MM.1S (cell line): ENCODE data around the gene KCNJ18.
"Not testable (repeated sequence)": the region's sequence is repeated elsewhere in the genome, so short reads cannot be mapped to it uniquely, and the experiment has no call there.

Experiments used
- CTCF ChIP-seq: fragments of 300-600 bp; sonication (generic); IDR thresholded peaks from 2 replicates; pipeline ENCODE4 v1.5.1; 2016; ENCODE audit warnings: antibody characterized with exemption, low read length, mixed read lengths
- EZH2 ChIP-seq: fragments of 300-600 bp; sonication (generic); optimal IDR thresholded peaks from 2 replicates; pipeline ENCODE3; 2017; ENCODE audit warnings: low read depth, mild to moderate bottlenecking, antibody characterized with exemption, low read length, mixed read lengths

- not testable (repeated sequence) for TF ChIP-seq CTCF, EZH2
These were observed 18.2 kb downstream of the KCNJ18 start for GRCh38 chr17:21710486-21710885.
